ENCODE data around the gene POFUT2.
A peak's percentile ranks its signal among the peaks of the same experiment; 100 is the strongest.

POFUT2 gene

GRCh38 chr21:45291613-45292398, 4.1 kb upstream of the POFUT2 start:
- no peak for TF ChIP-seq CTCF (IDR thresholded peaks at IDR 0.05; ENCODE audit: control insufficient read depth, extremely low read depth, insufficient read depth)
- H3K4me3 ChIP-seq (ENCODE audit: low read depth, low read length) = no peak overlapping the region
- no peak for DNase-seq (ENCODE audit: low read depth)

GRCh38 chr21:45290948-45291612, 3.4 kb upstream of the POFUT2 start:
- TF ChIP-seq CTCF (IDR thresholded peaks at IDR 0.05; ENCODE audit: control insufficient read depth, extremely low read depth, insufficient read depth) = no peak
- no peak for DNase-seq (ENCODE audit: low read depth)
- no peak overlapping the region for H3K4me3 ChIP-seq (ENCODE audit: low read depth, low read length)

- no peak for DNase-seq (ENCODE audit: low read depth)
- no peak overlapping the region for H3K4me3 ChIP-seq (ENCODE audit: low read depth, low read length)
- no peak for TF ChIP-seq CTCF (IDR thresholded peaks at IDR 0.05; ENCODE audit: control insufficient read depth, extremely low read depth, insufficient read depth)
These were observed 2.2 kb upstream of the POFUT2 start for GRCh38 chr21:45289655-45290515.

GRCh38 chr21:45289134-45289533, 1.4 kb upstream of the POFUT2 start:
- no peak overlapping the region for H3K4me3 ChIP-seq (ENCODE audit: low read depth, low read length)
- TF ChIP-seq CTCF (IDR thresholded peaks at IDR 0.05; ENCODE audit: control insufficient read depth, extremely low read depth, insufficient read depth) = no peak
- no peak for DNase-seq (ENCODE audit: low read depth)

- H3K4me3 ChIP-seq (ENCODE audit: low read depth, low read length) = peak overlapping the region; percentile 66
- TF ChIP-seq CTCF (IDR thresholded peaks at IDR 0.05; ENCODE audit: control insufficient read depth, extremely low read depth, insufficient read depth) = no peak
- no peak for DNase-seq (ENCODE audit: low read depth)
These were observed 746 bp upstream of the POFUT2 start for GRCh38 chr21:45288441-45288841.

GRCh38 chr21:45286671-45287437, 841 bp downstream of the POFUT2 start:
- DNase-seq (ENCODE audit: low read depth) = no peak
- no peak for TF ChIP-seq CTCF (IDR thresholded peaks at IDR 0.05; ENCODE audit: control insufficient read depth, extremely low read depth, insufficient read depth)

More at GRCh38 chr21:45286671-45287437, 841 bp downstream of the POFUT2 start:
- peak overlapping the region; percentile 66 for H3K4me3 ChIP-seq (ENCODE audit: low read depth, low read length)
